Cerebellar nuclear complex (tissue), 1 donor: ENCODE data around the gene CSRP1.

Experiments used
- DNase-seq, 2 experiments: peaks; one replicate each; lab custom pipeline; 2025; lab: John Stamatoyannopoulos, UW

Gene CSRP1

GRCh38 chr1:201513498-201514243 lies 6.7 kb upstream of the CSRP1 start:
- DNase-seq = no peak

GRCh38 chr1:201511941-201512539 lies 5.1 kb upstream of the CSRP1 start:
- DNase-seq = no peak

- DNase-seq = no peak
These were observed 4.5 kb upstream of the CSRP1 start for GRCh38 chr1:201511396-201511940.

- DNase-seq = no peak
These were observed 3.8 kb upstream of the CSRP1 start for GRCh38 chr1:201510734-201511133.

GRCh38 chr1:201509601-201510374 lies 2.9 kb upstream of the CSRP1 start:
- no peak for DNase-seq

GRCh38 chr1:201508809-201509208 lies 1.9 kb upstream of the CSRP1 start:
- no peak for DNase-seq

- DNase-seq = no peak
These were observed 395 bp upstream of the CSRP1 start for GRCh38 chr1:201507360-201507675.

GRCh38 chr1:201506092-201506491 lies 831 bp downstream of the CSRP1 start:
- no peak for DNase-seq

- no peak for DNase-seq
These were observed 1.4 kb downstream of the CSRP1 start for GRCh38 chr1:201505503-201505890.

- no peak for DNase-seq
These were observed 2.0 kb downstream of the CSRP1 start for GRCh38 chr1:201504799-201505502.

- DNase-seq = no peak
These were observed 2.7 kb downstream of the CSRP1 start for GRCh38 chr1:201504179-201504631.

- DNase-seq = no peak
These were observed 3.3 kb downstream of the CSRP1 start for GRCh38 chr1:201503397-201504176.

GRCh38 chr1:201502511-201502857 lies 4.4 kb downstream of the CSRP1 start:
- DNase-seq = no peak

GRCh38 chr1:201501812-201502510 lies 5.0 kb downstream of the CSRP1 start:
- DNase-seq = no peak

- DNase-seq = no peak
These were observed 5.8 kb downstream of the CSRP1 start for GRCh38 chr1:201501144-201501543.

GRCh38 chr1:201500670-201501120 lies 6.2 kb downstream of the CSRP1 start:
- no peak for DNase-seq

GRCh38 chr1:201499795-201500669 lies 6.9 kb downstream of the CSRP1 start:
- no peak for DNase-seq

GRCh38 chr1:201499191-201499590 lies 7.7 kb downstream of the CSRP1 start:
- DNase-seq = no peak

- no peak for DNase-seq
These were observed 8.3 kb downstream of the CSRP1 start for GRCh38 chr1:201498621-201499020.
